Caco-2 (cell line): ENCODE results near the gene CXADR. TPM values are rescaled to one million over a fixed set of nuclear protein-coding genes. Genes with fewer than 3 reads are reported as not detected.

ENCODE experiments used
- BruUV-seq: library from RNA; stranded (reverse); fragments of 400-500 nt; replicated peaks from 2 replicates; lab custom pipeline; 2021; lab: Mats Ljungman, UMichigan
- CTCF ChIA-PET: fragments of 300-600 bp; sonication (Branson Sonifier 250); formaldehyde crosslinking; loops from one replicate; lab custom pipeline; 2022; ENCODE audit warnings: antibody characterized with exemption; lab: Charles Lee
- POLR2A ChIA-PET: fragments of 300-600 bp; sonication (Branson Sonifier 250); formaldehyde crosslinking; loops from one replicate; lab custom pipeline; 2022; ENCODE audit warnings: antibody characterized with exemption; lab: Charles Lee
- DNase-seq, 2 experiments: peaks; one replicate each; pipeline versions ENCODE4 v3.0.0 to v3.0.0-alpha.2; 2020 to 2022
- H3K27me3 ChIP-seq: replicated peaks from 2 replicates; pipeline ENCODE4 v1.6.0; 2011; ENCODE audit warnings: low read length; ENCODE audit not compliant: control insufficient read depth, insufficient read depth
- H3K36me3 ChIP-seq: 2 replicates; pipeline ENCODE4 v1.5.1; 2011; ENCODE audit warnings: low read length; ENCODE audit not compliant: control insufficient read depth, insufficient read depth
- H3K4me1 ChIP-seq: fragments of 250-450 bp; sonication (Bioruptor Pico); 2 replicates; pipeline ENCODE4 v1.5.1; 2020; ENCODE audit warnings: mild to moderate bottlenecking
- H3K4me3 ChIP-seq: 2 replicates; pipeline ENCODE4 v1.5.1; 2011; ENCODE audit warnings: low read depth, mild to moderate bottlenecking, control low read depth, low read length
- H3K9me3 ChIP-seq: fragments of 250-450 bp; sonication (Bioruptor Pico); 2 replicates; pipeline ENCODE4 v1.5.1; 2020; ENCODE audit warnings: mild to moderate bottlenecking, moderate library complexity
- H3K27ac Mint-ChIP-seq: one replicate; pipeline ENCODE4 v1.8.0; 2022; ENCODE audit warnings: mixed read lengths; ENCODE audit not compliant: unreplicated experiment
- H3K27me3 Mint-ChIP-seq: one replicate; pipeline ENCODE4 v1.8.0; 2022; ENCODE audit warnings: mixed read lengths; ENCODE audit not compliant: insufficient read depth, unreplicated experiment
- H3K36me3 Mint-ChIP-seq: one replicate; pipeline ENCODE4 v1.8.0; 2022; ENCODE audit warnings: mild to moderate bottlenecking, mixed read lengths; ENCODE audit not compliant: insufficient read depth, unreplicated experiment
- H3K4me1 Mint-ChIP-seq: one replicate; pipeline ENCODE4 v1.8.0; 2022; ENCODE audit warnings: low read depth, mixed read lengths; ENCODE audit not compliant: unreplicated experiment
- H3K4me3 Mint-ChIP-seq: one replicate; pipeline ENCODE4 v1.8.0; 2022; ENCODE audit warnings: mild to moderate bottlenecking, moderate library complexity, mixed read lengths; ENCODE audit not compliant: unreplicated experiment
- H3K9me3 Mint-ChIP-seq: one replicate; pipeline ENCODE4 v1.8.0; 2022; ENCODE audit warnings: mixed read lengths; ENCODE audit not compliant: unreplicated experiment
- CTCF ChIP-seq, 2 experiments: fragments of 200-600 bp in 1 of 2; IDR thresholded peaks; 1 replicate in 1 of 2; 2 replicates in 1 of 2; pipeline versions ENCODE4 v1.5.1 to v1.8.0; 2011 to 2022; ENCODE audit warnings: antibody characterized with exemption in 1 of 2, control low read depth in 1 of 2, inconsistent platforms in 1 of 2, low read depth in 1 of 2, low read length in 1 of 2, mild to moderate bottlenecking in 1 of 2, moderate library complexity in 1 of 2; ENCODE audit not compliant: insufficient read depth in 1 of 2, severe bottlenecking in 1 of 2, unreplicated experiment in 1 of 2
- intact Hi-C: fragments of 100-400 bp; cut with micrococcal nuclease; formaldehyde crosslinking; loops from one replicate; pipeline ENCODE4 v1.10.0; 2022; ENCODE audit not compliant: unreplicated experiment
- total RNA-seq: library from RNA; stranded (reverse); gene quantifications from 2 replicates; pipeline ENCODE4 v1.2.3, GENCODE V29; 2022

Gene CXADR
- total RNA-seq, 1 experiment from 2014 or later: 102 TPM

DNA sequence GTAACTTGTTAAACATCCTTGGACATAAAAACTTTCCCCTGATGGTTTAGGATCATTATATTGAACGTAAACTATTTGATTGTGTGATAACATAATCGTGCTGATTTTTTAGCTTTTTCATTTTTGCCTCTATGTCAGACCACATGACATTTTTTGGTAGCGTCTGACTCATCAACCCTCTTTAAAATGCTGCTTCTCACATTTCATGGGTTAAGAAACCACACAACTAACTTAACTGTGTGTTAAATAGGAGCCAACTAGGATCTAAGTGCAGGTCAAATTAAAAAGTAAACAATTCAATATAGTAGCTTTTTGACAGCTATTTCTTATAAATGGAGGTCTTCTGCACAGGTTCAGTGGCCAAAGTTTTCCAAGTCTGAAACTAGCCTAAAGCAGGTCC lies 90.0 kb downstream of the CXADR start:
- Histone ChIP-seq H3K4me3 (no peak overlapping the region), H3K9me3 (no peaks in the 10 kb centered on the region), H3K27me3 (no peaks in the 10 kb centered on the region), H3K36me3 (no peaks in the 10 kb centered on the region), H3K4me1 (no peaks in the 10 kb centered on the region)
- BruUV-seq: no TSS peak
- Mint-ChIP-seq H3K27me3 (no peaks in the 10 kb centered on the region), H3K36me3 (peaks cover 72% of the 10 kb centered on the region), H3K4me1 (no peaks in the 10 kb centered on the region), H3K9me3 (no peaks in the 10 kb centered on the region), H3K27ac (no peak overlapping the region), H3K4me3 (no peak overlapping the region)
- CTCF ChIA-PET: no interaction called here
- TF ChIP-seq CTCF (IDR thresholded peaks at IDR 0.05; ENCODE audit: insufficient read depth in 1 of 2, low read depth in 1 of 2, low read length in 1 of 2, severe bottlenecking in 1 of 2, unreplicated experiment in 1 of 2): no peak
- no peak for DNase-seq
- intact Hi-C loops: no loop called here
- POLR2A ChIA-PET: no interaction called here

- no peak overlapping the region for H3K4me3 Mint-ChIP-seq
- Histone ChIP-seq H3K36me3 (no peaks in the 10 kb centered on the region), H3K27me3 (no peaks in the 10 kb centered on the region), H3K4me3 (no peak overlapping the region), H3K9me3 (no peaks in the 10 kb centered on the region), H3K4me1 (0 out of 2 replicates have a peak, but pooled peaks cover 8% of the 10 kb centered on the region)
- H3K36me3 Mint-ChIP-seq: peaks cover 54% of the 10 kb centered on the region
- no peaks in the 10 kb centered on the region for H3K4me1 Mint-ChIP-seq
- H3K9me3 Mint-ChIP-seq: no peaks in the 10 kb centered on the region
- POLR2A ChIA-PET: no interaction called here
- H3K27me3 Mint-ChIP-seq: no peaks in the 10 kb centered on the region
- CTCF ChIA-PET: no interaction called here
- intact Hi-C loops: no loop called here
- DNase-seq: no peak
- H3K27ac Mint-ChIP-seq: no peak overlapping the region
- BruUV-seq: no TSS peak
- TF ChIP-seq CTCF (IDR thresholded peaks at IDR 0.05; ENCODE audit: insufficient read depth in 1 of 2, low read depth in 1 of 2, low read length in 1 of 2, severe bottlenecking in 1 of 2, unreplicated experiment in 1 of 2): no peak
Observed at GRCh38 chr21:17607684-17608083, 94.8 kb downstream of the CXADR start.

DNA sequence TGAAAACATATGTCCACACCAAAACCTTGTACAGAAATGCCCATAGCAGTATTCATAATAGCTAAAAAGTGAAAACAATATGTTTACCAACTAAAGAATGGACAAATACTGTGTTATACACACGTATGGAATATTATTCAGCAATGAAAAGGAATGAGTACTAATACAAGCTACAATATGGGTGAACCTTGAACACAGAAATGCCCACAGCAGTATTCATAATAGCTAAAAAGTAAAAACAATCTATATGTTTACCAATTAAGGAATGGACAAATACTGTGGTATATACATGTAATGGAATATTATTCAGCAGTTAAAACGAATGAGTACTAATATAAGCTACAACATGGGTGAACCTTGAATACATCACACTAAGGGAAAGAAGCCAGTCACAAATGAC lies 96.8 kb downstream of the CXADR start:
- no peaks in the 10 kb centered on the region for H3K9me3 ChIP-seq
- POLR2A ChIA-PET: no interaction called here
- no peak overlapping the region for H3K27ac Mint-ChIP-seq
- DNase-seq: no peak
- 0 out of 2 replicates have a peak, but pooled peaks cover 8% of the 10 kb centered on the region for H3K4me1 ChIP-seq
- BruUV-seq: no TSS peak
- no peak for TF ChIP-seq CTCF (IDR thresholded peaks at IDR 0.05; ENCODE audit: insufficient read depth in 1 of 2, low read depth in 1 of 2, low read length in 1 of 2, severe bottlenecking in 1 of 2, unreplicated experiment in 1 of 2)
- H3K36me3 Mint-ChIP-seq: peaks cover 40% of the 10 kb centered on the region
- CTCF ChIA-PET: interaction anchor here (1.7 kb wide), 1 partner anchor 223 kb away, joined by 6 read pairs; no protein-coding TSS in a partner anchor
- no peak overlapping the region for H3K4me3 Mint-ChIP-seq
- H3K9me3 Mint-ChIP-seq: no peaks in the 10 kb centered on the region
- intact Hi-C loops: loop anchor here (5.0 kb wide), 1 partner anchor 53 kb away; no protein-coding TSS in a partner anchor
- H3K4me3 ChIP-seq: no peak overlapping the region
- H3K27me3 ChIP-seq: no peaks in the 10 kb centered on the region
- no peaks in the 10 kb centered on the region for H3K4me1 Mint-ChIP-seq
- no peaks in the 10 kb centered on the region for H3K36me3 ChIP-seq
- no peaks in the 10 kb centered on the region for H3K27me3 Mint-ChIP-seq
